Endothelial cell of umbilical vein (primary cell): ENCODE measurements around the gene PALMD. TPM values are rescaled to one million over a fixed set of nuclear protein-coding genes. Genes with fewer than 3 reads are reported as not detected.

Source experiments
- BruUV-seq: library from RNA; stranded (reverse); fragments of 400-500 nt; replicated peaks from 2 replicates; lab custom pipeline; 2021; lab: Mats Ljungman, UMichigan
- CTCF ChIA-PET: fragments of 300-600, 350-600 bp; sonication (Branson Sonifier 250); formaldehyde crosslinking; loops from one replicate; lab custom pipeline; 2021; ENCODE audit warnings: antibody characterized with exemption, inconsistent platforms; lab: Charles Lee
- POLR2A ChIA-PET: fragments of 300-600, 350-600 bp; sonication (Branson Sonifier 250); formaldehyde crosslinking; loops from one replicate; lab custom pipeline; 2021; ENCODE audit warnings: antibody characterized with exemption, inconsistent platforms; lab: Charles Lee
- DNase-seq: peaks from one replicate; pipeline ENCODE4 v3.0.0-alpha.2; 2011; ENCODE audit warnings: low read depth, low spot score
- FAIRE-seq: peaks from 2 replicates; lab custom pipeline; 2011; peaks lifted over from hg19 to GRCh38; lab: Jason Lieb, UNC
- H2AFZ ChIP-seq: 2 replicates; pipeline ENCODE4 v1.6.0; 2012; ENCODE audit warnings: low read depth, low read length, control low read depth, inconsistent platforms
- H3K27ac ChIP-seq: 2 replicates; pipeline ENCODE4 v1.5.1; 2011; ENCODE audit warnings: low read depth, mild to moderate bottlenecking, control low read depth, low read length, moderate library complexity; ENCODE audit not compliant: insufficient read depth
- H3K27me3 ChIP-seq, 2 experiments: 2 replicates each; pipeline versions ENCODE4 v1.6.0 to v1.6.1; 2011; ENCODE audit warnings: low read length in 2 of 2, mixed read lengths in 1 of 2; ENCODE audit not compliant: control insufficient read depth in 2 of 2, insufficient read depth in 2 of 2
- H3K36me3 ChIP-seq, 2 experiments: 2 replicates in 1 of 2; 3 replicates in 1 of 2; pipeline ENCODE4 v1.5.1; 2011; ENCODE audit warnings: low read length in 2 of 2, mild to moderate bottlenecking in 1 of 2, moderate library complexity in 1 of 2; ENCODE audit not compliant: control insufficient read depth in 2 of 2, insufficient read depth in 2 of 2; ENCODE audit errors: extremely low read depth in 1 of 2
- H3K4me1 ChIP-seq: 3 replicates; pipeline ENCODE4 v1.5.1; 2011; ENCODE audit warnings: mild to moderate bottlenecking, low read length; ENCODE audit not compliant: control insufficient read depth, insufficient read depth; ENCODE audit errors: extremely low read depth
- H3K4me2 ChIP-seq: 2 replicates; pipeline ENCODE4 v1.6.1; 2011; ENCODE audit warnings: low read length, control low read depth, mixed read lengths; ENCODE audit not compliant: insufficient read depth
- H3K4me3 ChIP-seq, 3 experiments: fragments of 200-600 bp in 1 of 3; sonication (generic), shearing (Covaris generic) in 1 of 3; replicated peaks in 1 of 3; 2 replicates each; pipeline ENCODE4 v1.5.1; 2011 to 2016; ENCODE audit warnings: control low read depth in 3 of 3, low read length in 3 of 3, mild to moderate bottlenecking in 2 of 3, inconsistent platforms in 1 of 3, low read depth in 1 of 3, moderate library complexity in 1 of 3; ENCODE audit not compliant: insufficient read depth in 1 of 3
- H3K79me2 ChIP-seq: 2 replicates; pipeline ENCODE4 v1.6.0; 2012; ENCODE audit warnings: low read length, inconsistent platforms; ENCODE audit not compliant: control insufficient read depth, insufficient read depth
- H3K9ac ChIP-seq: replicated peaks from 2 replicates; pipeline ENCODE3; 2011; ENCODE audit warnings: low read length, control low read depth; ENCODE audit not compliant: insufficient read depth; ENCODE audit errors: extremely low read depth
- H3K9me1 ChIP-seq: replicated peaks from 3 replicates; pipeline ENCODE4 v1.6.0; 2011; ENCODE audit warnings: mild to moderate bottlenecking, low read length; ENCODE audit not compliant: control insufficient read depth, insufficient read depth; ENCODE audit errors: extremely low read depth
- H3K9me3 ChIP-seq: replicated peaks from 2 replicates; pipeline ENCODE4 v1.5.1; 2012; ENCODE audit warnings: low read length, inconsistent platforms; ENCODE audit not compliant: control insufficient read depth, insufficient read depth
- H4K20me1 ChIP-seq: replicated peaks from 2 replicates; pipeline ENCODE3; 2011; ENCODE audit warnings: mild to moderate bottlenecking, low read length; ENCODE audit not compliant: control insufficient read depth, insufficient read depth; ENCODE audit errors: extremely low read depth
- CTCF ChIP-seq, 2 donors: IDR thresholded peaks; 1 replicate in 1 of 2; 2 replicates in 1 of 2; pipeline ENCODE4 v1.5.1; 2011; ENCODE audit warnings: low read length in 2 of 2, mild to moderate bottlenecking in 2 of 2, moderate library complexity in 2 of 2, control low read depth in 1 of 2, inconsistent platforms in 1 of 2, low read depth in 1 of 2; ENCODE audit not compliant: insufficient read depth in 1 of 2; ENCODE audit errors: extremely low read depth in 1 of 2
- GATA2 ChIP-seq: IDR thresholded peaks from 2 replicates; pipeline ENCODE4 v1.7.0; 2011; ENCODE audit warnings: low read depth, mild to moderate bottlenecking, moderate library complexity, mixed read lengths, low read length; ENCODE audit not compliant: insufficient read length, insufficient read depth
- JUN ChIP-seq: IDR thresholded peaks from 2 replicates; pipeline ENCODE4 v1.6.1; 2011; ENCODE audit warnings: borderline replicate concordance, low read depth; ENCODE audit not compliant: insufficient read length, insufficient read depth
- MAX ChIP-seq: IDR thresholded peaks from 2 replicates; pipeline ENCODE4 v1.6.1; 2011; ENCODE audit not compliant: insufficient read depth, insufficient read length
- MYC ChIP-seq: IDR thresholded peaks from one replicate; pipeline ENCODE4 v1.6.1; 2011; ENCODE audit warnings: mild to moderate bottlenecking, low read depth, low read length
- POLR2A ChIP-seq: IDR thresholded peaks from 2 replicates; pipeline ENCODE4 v1.6.1; 2012; ENCODE audit warnings: low read depth, mild to moderate bottlenecking, control low read depth, low read length
- POLR2AphosphoS5 ChIP-seq: IDR thresholded peaks from 2 replicates; pipeline ENCODE4 v1.6.1; 2012; ENCODE audit warnings: low read depth, mild to moderate bottlenecking, control low read depth, low read length, moderate library complexity; ENCODE audit not compliant: insufficient read depth
- dilution Hi-C: fragments of 300-500 bp; cut with MboI; formaldehyde crosslinking; loops from one replicate; pipeline ENCODE4 v1.15.0; 2019; ENCODE audit warnings: low sequenced_read_pairs; ENCODE audit not compliant: extremely low pct_ligation_motif_present
- intact Hi-C: fragments of 100-400 bp; cut with micrococcal nuclease; formaldehyde crosslinking; loops from one replicate; pipeline ENCODE4 v1.10.0; 2022
- polyA plus RNA-seq, 4 experiments: library from polyadenylated mRNA; depleted of rRNA in 3 of 4; stranded (reverse) in 3 of 4; unstranded in 1 of 4; fragments of >200 nt; gene quantifications; 2 replicates each; pipeline versions ENCODE4 v1.2.1 to v1.2.3, GENCODE V29; 2011 to 2012; ENCODE audit warnings: missing spikeins in 1 of 4
- total RNA-seq: library from RNA; stranded (reverse); gene quantifications from 2 replicates; pipeline ENCODE4 v1.2.3, GENCODE V29; 2021

Gene PALMD
- total and polyA plus RNA-seq, 2 donors (not counting 3 experiments of a cell fraction or from before 2014, with no cell fraction given): 52.6 to 137 TPM

- BruUV-seq: no TSS peak
- no peak overlapping the region for H3K27ac ChIP-seq
These were observed 2.7 kb upstream of the PALMD start for GRCh38 chr1:99643021-99643779.

More at GRCh38 chr1:99643021-99643779, 2.7 kb upstream of the PALMD start:
- no peak overlapping the region for H2AFZ ChIP-seq
- TF ChIP-seq CTCF (IDR thresholded peaks at IDR 0.05; ENCODE audit: extremely low read depth in 1 of 2, insufficient read depth in 1 of 2, low read depth in 1 of 2, low read length in 2 of 2): no peak
- no peak for TF ChIP-seq MAX
- no peak for TF ChIP-seq POLR2A
- no peak for TF ChIP-seq MYC
- TF ChIP-seq GATA2: no peak
- no peak for TF ChIP-seq POLR2AphosphoS5
- no peak for TF ChIP-seq JUN
- H3K9me3 ChIP-seq: no peaks in the 10 kb centered on the region
- H3K4me3 ChIP-seq: no peak overlapping the region
- no peaks in the 10 kb centered on the region for H3K9me1 ChIP-seq
- peaks cover 45% of the 10 kb centered on the region for H3K4me1 ChIP-seq
- no peaks in the 10 kb centered on the region for H4K20me1 ChIP-seq
- no peak for DNase-seq
- ChIA-PET POLR2A (no interaction called here), CTCF (no interaction called here)
- intact Hi-C loops (no loop called here), dilution Hi-C loops (no loop called here)
- H3K4me2 ChIP-seq: no peak overlapping the region
- H3K9ac ChIP-seq: no peak overlapping the region
- H3K79me2 ChIP-seq: peaks cover 25% of the 10 kb centered on the region
- no peaks in the 10 kb centered on the region for H3K27me3 ChIP-seq
- no peaks in the 10 kb centered on the region for H3K36me3 ChIP-seq
- FAIRE-seq: no peak
